Activated T-cell treated with anti-CD3 and anti-CD28 coated beads for 24 hours (primary cell): Measurements from ENCODE around the gene SLC38A3.
"Not testable (repeated sequence)": the region's sequence is repeated elsewhere in the genome, so short reads cannot be mapped to it uniquely, and the experiment has no call there.

ENCODE experiments used
- DNase-seq: peaks from one replicate; pipeline ENCODE4 v3.0.0-alpha.2; 2020; ENCODE audit warnings: low read depth

The SLC38A3 gene

DNA sequence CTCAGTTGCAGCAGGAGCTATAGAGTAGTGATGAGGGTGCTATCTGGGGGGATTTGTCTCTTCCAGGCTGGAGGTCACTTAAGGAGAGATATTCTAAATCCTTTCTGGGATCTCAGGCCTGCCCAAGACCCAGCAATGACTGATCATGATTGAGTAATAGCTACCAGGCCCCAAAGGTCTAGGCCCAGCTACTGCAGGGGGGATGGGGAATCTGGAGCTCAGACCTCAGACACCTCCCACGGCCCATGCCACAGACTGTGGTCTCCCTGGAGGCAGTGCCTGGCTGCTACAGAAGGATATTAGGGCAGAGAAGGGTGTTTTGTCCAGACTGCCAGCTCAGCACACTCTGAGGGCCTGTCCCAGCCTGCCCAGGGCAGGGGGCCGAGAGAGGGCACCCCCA is 6.9 kb downstream of the SLC38A3 start:
- DNase-seq, result no peak

DNA sequence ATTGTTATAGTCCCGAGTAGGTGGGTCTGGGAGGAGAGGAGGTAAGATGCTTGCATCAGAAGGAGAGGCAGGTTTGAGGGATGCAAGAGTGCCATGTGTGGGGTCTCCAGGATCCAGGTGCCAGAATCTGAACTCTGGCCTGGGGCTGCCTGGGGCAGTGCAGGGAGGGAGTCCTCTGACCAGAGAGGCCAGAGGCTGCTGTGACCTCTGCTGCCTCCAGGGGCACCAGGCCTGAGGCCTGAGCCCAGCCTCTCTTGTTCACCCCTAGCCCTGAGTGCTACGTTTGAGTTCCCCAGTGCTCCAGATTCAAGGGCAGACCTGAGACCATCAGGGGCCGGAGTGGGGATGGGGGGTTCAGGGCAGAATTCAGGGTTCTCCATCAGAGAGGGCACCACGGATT is 7.4 kb downstream of the SLC38A3 start:
- no peak for DNase-seq

DNA sequence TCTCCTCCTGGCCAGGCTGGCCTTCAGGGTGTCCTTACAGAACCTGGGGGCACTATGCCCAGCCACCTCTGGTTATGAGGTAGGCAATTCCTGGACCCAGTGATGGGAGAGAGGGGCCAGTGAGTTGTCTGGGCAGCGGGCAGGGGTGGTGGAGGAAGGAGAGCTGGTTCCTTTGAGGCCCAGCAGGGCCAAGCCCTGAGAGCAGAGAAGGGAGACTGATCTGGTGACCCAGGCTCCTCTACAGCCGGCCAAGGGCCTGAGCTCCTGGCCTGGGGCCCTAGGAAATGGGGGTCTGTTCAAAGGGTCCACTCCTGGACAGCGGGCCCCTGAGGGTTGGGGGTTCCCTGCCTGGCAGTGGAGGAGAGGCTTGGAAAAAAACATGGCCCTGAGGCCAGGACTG is 7.9 kb downstream of the SLC38A3 start:
- no peak for DNase-seq

DNA sequence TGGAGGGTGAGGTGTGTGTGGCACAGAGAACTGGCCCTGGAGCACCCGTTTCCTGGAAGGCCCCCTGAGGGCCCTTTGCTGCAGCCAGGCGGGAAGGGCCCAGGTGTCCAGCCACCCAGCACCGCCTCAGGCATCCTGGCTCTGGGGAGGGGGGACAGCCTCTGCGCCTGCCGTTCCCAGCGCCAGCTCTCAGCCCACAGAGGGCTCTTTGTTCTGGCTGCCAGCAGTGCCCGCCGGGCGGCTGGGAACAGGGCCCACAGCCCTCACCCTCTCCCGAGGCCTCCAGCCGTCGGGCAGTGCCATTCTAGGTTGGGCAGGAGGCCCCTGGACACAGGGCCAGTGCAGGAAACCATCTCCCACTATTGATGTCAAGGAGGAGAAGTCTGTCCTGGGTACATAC is 8.3 kb downstream of the SLC38A3 start:
- DNase-seq, result no peak

DNA sequence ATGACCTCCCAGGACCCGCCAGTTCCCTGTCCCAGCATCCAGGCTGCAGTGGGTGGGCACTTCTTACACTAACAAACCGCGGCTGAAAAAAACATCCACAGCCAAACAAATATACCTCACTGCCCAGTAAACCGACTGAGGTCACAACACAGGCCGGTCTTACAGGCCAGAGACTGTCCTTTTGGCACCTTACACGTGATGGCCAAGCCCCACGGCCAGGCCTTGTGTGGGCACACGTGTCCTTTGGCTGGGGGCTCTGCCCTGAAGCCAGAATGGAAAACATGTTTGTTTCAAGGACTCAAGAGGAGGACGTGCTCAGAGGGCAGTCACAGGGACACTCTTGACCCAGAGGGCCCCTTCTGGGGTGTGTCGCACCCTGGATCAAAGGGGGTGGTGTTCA is 9.8 kb downstream of the SLC38A3 start:
- DNase-seq, result no peak

DNA sequence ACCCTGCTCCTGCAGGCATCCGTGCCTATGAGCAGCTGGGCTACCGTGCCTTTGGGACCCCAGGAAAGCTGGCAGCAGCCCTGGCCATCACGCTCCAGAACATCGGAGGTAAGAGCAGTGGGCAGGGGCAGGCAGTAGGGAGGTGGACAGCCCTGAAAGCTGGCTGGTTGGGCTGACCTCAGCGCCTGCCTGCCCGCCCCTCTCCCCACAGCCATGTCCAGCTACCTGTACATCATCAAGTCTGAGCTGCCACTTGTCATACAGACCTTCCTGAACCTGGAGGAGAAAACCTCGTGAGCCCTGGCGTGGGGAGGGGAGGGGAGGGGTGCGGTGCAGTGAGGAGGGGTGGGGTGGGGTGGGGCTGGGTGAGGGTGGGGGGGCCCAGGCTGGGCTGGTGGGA is 10.5 kb downstream of the SLC38A3 start:
- DNase-seq, result no peak

DNA sequence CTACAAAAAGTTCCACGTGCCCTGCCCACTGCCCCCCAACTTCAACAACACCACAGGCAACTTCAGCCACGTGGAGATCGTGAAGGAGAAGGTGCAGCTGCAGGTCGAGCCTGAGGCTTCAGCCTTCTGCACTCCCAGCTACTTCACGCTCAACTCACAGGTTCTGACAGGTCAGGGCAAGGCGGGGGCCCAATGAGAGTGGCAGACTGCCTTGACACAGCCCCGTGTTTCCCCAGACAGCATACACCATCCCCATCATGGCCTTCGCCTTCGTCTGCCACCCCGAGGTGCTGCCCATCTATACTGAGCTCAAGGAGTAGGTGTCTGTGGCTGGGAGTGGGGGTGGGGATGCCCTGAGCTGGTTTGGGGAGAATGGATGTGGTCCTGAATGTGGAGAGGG is 12.6 kb downstream of the SLC38A3 start:
- no peak for DNase-seq

DNA sequence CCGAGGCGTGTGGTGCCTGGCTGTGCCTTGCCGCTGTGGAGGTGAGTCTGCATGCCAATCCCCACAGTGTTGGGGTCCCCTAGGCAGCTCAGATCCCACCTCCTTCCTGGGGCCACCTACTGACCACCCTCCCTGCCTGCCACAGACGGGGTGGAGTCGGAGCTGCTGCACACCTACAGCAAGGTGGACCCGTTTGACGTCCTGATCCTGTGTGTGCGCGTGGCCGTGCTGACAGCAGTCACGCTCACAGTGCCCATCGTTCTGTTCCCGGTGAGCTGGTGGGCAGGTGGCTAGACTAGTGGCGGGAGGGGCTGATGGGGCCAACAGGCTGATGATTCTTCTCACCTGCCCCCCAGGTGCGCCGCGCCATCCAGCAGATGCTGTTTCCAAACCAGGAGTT is 13.4 kb downstream of the SLC38A3 start:
- no peak for DNase-seq

DNA sequence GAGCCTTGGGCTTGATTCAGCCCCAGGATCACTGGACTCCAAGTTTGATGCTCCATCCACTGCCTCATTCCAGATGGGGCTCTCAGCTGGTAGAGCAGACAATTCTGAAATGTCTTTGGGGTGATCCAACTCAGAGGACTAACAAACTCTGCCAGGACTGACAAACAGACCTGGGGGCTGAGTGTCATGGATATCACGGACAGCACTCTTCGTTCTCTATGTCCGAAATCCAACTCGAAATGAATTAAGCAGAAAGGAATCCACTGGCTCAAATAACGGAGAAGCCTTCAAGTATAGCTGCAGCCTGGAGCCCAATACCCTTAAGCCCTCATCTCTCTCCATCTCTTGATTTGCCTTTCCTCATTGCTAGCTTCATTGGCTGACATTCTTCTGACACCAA is 14.2 kb downstream of the SLC38A3 start:
- DNase-seq, result no peak

DNA sequence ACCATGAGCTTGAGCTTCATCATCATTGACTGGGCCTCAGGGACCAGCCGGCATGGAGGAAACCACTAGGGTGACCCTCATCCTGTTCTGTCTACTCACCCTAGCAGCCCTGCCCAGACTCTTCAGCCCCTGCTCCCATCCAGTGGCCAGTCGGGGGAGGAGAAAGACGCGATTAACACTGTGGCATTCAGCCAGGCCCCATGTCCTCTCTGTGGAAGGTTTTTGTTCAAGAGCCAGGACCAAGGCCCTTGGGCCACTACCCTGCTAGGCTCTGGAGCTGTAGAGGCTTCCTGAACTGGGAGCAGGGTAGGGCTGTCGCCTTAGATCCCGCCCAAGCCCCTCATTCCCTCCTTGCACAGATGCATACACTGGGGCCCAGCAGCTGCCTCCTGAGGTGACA is 15.0 kb downstream of the SLC38A3 start:
- DNase-seq, result no peak

DNA sequence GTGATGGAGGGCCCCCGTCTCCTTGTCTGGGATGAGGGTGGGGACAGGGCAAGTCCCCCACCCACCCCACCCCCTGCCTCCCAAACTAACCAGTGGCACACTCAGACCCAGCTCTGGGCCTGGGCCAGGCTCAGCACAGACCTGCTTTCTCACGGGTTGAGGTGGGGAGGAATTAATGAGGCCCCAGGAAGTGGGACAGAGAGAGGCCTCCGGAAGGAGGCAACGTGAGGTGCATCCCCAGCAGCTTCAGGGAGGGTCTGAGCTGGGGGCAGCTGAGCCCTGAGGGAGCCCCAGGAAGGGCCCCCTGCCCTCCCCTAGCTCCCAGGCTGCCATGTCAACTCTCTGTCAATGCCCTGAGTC is 16.0 kb downstream of the SLC38A3 start:
- no peak for DNase-seq

DNA sequence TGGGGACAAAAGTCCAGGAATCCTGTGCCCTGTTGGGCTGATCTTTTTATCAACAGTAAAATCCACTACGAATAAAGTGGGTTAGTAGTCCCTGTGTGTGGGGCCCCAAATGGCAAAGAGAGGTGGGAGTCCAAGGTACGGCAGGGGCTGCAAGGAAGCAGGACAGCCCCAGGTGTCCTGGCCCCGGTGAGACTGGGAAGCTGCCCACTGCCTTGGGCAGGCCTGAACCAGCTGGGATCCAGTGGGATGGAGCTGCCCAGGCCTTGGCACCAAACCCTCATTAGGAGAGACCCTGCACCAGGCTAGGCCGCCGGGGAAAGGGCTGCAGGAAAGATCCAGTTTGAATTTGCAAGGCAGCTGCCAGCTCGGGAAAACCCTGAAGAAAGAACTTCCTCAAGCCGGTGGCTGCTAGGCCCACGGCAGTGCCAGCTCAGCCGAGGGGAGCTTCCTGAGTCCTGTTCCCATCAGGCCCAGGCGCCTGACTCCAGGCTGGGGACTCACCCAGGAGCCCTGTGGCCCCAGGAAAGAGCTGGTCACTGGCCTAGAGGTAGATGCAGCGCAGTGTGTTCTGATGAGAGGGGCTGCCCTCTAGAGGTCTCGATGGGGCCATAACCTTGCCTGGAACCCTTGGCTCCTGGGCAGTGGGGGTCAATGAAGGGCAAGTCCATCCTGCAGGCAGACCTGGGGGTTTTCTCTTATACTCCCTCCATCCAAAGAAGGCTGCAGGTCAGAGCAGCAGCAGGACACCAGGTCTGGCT is 16.5 kb downstream of the SLC38A3 start:
- no peak for DNase-seq

DNA sequence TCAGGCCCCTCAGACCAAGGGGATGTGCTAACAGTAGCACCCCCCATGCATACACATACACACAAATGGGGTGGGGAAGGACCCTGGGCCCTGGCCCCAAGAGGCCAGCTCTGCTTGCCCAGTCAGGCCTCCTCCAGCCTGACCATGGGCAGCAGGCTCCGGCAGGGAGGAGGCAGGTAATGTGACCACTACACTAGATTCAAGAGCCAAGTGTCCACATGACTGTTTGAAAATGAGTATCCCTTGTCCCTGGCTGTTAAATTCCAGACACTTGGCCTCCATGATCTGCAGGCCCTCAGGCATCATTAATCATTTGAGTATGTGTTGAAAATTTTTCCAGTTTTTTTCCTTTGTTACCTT is 17.1 kb downstream of the SLC38A3 start:
- no peak for DNase-seq

DNA sequence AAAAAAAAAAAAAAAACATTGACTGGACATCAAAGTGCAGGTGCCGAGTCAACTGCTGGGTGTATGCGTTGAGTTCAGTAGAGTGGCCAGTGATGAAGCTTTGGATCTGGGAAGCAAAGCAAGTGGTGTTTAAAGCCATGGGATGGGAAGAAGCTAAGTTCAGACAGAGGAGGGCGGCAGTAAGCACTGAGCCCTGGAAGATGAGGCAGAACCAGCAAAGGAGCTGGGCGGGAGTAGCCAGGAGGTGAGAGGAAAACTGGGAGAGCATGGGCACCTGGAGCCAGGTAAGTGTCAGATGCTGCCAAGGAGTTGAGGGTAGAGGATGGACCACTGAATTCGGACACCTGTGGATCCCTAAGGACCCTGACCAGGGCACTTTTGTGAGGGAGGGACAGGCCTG is 19.6 kb downstream of the SLC38A3 start:
- no peak for DNase-seq

DNA sequence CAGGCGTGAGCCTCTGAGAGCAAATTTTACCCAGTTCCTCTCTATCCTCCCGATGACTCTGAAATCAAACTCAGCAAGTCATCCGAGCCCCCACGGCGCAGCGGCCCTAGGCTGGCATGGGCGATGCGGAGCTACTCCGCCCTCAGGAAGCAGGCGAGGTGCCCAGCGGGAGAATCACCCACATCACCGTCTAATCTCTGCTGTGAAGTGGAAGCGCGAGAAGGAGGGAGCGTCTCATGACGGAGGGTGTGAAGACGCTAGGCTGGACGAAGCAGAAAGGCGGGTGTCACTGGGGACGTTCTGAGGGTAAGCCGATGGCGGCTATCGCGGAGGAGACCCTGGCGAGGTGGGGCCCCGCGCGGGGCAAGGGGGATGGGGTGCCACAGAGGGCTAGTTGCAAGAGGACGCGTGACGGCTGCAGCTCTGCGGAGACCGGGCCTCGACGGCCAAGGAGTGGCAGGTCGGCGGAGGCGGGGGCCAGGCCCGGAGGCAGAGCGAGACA is 21.9 kb downstream of the SLC38A3 start:
- peak; percentile 34 for DNase-seq

DNA sequence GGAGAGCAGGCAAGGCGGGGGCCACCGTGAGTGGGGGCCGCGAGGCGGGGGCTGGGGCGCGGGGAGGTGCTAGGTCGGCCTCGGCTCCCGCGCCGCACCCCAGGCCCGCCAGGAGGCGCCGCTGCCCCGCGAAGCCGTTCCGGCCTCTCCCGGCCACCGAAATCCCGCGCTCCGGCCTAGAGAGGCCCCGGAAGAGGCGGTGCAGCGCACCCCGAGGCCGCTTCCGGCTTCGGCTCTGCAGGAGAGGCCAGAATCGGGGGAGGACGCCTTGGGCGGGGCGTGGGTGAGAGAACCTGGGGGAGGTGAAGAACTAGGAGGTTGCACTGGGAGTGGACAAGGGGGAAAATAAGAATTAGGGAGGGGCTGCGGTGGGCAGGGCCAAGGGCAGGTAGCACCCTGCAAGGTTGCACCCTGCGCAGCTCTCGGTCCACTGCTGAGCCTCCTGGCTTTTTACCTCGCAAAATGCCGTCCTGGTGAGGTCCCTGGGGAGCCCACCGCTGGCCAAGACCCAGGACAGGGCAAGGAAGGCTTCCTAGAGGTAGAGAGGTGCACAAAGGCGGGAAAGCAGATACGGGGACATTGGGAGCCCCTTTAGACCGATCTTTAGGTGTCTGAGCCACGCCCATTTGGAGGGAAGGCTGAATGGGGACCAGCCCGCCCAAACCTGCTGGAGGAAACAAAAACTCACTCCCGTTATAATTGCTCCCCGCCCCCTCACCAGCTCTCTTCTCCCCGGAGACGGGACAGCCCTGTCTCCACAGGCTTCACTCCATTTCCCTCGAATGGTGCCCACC is 22.5 kb downstream of the SLC38A3 start:
- DNase-seq, result peak; percentile 84

DNA sequence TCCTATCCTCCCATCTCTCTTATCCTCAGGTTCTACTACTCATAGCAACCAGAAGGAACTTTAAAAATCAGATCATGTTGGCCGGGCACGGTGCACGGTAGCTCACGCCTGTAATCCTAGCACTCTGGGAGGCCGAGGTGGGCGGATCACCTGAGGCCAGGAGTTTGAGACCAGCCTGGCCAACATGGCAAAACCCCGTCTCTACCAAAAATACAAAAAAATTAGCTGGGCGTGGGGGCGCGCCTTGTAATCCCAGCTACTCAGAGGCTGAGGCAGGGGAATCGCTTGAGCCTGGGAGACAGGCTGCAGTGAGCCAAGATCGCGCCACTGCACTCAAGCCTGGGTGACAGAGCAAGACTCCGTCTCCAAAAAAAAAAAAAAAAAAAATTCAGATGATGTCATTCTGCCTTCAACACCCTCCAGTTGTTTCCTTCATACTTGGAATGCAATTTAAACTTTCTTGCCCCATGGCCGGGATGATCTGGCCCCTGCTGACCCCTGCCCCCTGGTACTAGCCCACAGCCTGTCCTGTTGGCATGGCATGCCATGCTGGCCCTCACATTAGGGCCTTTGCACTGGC is 23.2 kb downstream of the SLC38A3 start:
- not testable (repeated sequence) for DNase-seq

DNA sequence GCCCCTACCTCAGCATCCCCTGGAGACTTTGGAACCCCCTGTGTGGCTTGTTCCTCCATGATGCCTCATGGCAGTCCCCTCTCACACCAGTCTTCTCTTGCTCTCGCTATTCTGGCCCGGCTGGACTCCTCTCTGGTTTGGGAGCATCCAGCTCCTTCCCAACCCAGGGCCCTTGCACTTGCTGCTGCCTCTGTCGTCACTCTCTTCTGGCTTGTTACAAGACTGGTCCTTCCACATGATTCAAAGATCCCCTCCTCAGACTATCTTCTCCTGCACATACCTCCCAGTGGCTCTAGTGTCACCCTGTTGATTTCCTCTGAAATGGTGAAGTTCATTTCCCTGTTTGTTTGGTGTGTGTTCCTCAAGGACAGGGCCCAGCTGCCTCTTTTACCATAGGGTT is 24.4 kb downstream of the SLC38A3 start:
- no peak for DNase-seq

DNA sequence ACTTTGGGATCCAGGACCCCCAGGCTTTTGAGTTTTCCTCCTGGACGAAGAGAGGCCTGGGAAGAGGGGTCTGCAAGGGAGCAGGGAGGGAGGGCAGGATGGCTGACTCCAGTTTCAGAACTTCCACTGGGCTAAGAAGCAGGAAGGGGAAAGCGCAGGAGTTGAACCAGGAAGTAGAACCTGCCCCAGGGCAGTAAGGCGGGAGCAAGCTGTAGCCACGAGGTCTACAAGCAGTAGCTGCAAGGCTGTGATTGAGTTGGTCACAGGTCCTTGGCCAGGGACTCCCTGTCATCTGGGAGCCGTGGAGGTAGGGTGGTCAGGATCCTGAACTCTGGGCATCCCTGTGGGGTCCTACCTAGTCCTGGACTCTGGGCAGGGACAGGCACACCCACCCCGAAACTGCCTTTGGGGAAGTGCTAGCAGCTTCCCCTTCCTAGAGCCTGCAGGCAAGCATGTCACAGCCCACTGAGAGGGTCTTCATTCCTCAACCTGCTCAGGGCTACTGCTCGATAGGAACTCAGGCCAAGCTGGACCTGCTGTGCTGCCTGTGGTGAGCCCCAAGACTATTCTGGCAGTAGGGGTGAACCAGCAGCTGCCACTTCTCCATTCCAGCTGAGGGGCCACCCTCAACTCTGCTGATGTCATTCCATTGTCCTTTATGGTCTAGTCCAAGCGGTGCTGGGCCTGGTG is 25.2 kb downstream of the SLC38A3 start:
- no peak for DNase-seq

DNA sequence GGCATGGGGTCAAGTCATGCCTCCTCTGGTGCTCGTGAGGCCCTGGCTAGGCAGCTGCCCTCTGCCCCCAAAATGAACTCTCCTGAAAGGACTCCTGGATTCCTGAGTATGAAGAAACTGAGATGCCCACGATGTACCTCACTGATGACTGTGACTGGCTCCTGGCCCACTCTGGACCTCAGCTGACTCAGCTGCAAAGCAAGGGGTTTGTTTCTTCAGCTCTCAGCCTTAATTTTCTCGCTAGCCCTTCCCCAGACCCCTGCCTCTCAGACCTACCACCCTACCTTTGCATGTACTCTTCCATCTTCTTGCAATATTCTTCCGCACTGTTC is 25.7 kb downstream of the SLC38A3 start:
- DNase-seq, result no peak

DNA sequence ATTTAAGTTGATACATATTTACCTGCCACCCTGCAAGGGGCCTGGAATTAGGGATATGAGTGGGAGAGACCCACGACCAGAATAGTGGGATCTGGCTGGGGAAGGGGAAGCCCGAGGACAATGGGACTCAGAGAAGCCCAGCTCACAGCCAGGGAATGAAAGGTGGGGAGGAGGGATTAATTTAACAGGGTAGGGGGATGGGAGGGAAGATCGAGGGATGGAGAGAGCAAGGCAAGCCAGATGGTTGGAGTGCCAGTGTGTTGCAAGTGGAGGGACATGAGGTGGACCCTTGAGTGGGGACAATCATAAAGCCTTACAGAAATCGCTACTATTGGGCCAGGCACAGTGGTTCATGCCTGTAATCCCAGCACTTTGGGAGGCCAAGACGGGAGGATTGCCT is 26.5 kb downstream of the SLC38A3 start:
- DNase-seq, result no peak

DNA sequence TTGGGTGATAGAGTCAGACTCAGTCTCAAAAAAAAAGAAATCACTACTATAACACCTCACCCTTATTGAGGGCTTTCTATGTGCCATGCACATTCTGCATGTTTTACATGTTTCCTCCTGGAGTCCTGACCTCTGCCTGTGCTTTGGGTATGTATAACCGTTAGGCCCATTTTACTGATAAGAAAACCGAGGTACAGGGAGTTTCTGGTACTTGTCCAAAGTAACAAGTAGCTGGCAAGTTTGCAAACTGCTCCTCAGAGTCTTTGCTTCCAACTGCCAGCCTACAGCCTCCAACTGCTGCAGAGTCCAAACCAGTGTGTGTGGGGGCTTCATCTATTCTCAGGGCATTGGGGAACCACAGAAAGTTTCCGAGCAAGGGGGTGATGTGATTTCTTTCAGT is 27.2 kb downstream of the SLC38A3 start:
- no peak for DNase-seq

DNA sequence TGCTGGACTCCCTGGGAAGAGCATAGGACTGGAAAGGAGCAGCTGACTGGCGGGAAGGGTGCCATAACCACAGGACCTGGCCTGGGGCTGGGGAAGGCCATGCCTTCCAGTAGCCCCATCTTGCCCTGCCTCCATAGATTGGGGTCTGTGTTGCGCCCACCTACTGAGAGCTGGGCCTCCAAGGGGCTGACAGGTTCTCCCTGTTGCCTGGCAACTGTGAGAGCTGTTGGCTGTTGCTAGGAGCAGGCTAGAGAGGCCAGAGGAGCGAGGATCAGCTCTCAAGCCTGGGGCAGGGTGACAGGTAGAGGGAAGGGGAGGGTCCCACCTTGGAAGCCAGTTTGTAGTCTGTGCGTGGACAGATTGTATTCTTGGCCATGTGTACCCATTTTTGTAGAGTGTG is 28.1 kb downstream of the SLC38A3 start:
- DNase-seq, result no peak
